ENCODE results near the gene SMYD1.
"Not testable (repeated sequence)": the region's sequence is repeated elsewhere in the genome, so short reads cannot be mapped to it uniquely, and the experiment has no call there.

SMYD1 gene

DNA sequence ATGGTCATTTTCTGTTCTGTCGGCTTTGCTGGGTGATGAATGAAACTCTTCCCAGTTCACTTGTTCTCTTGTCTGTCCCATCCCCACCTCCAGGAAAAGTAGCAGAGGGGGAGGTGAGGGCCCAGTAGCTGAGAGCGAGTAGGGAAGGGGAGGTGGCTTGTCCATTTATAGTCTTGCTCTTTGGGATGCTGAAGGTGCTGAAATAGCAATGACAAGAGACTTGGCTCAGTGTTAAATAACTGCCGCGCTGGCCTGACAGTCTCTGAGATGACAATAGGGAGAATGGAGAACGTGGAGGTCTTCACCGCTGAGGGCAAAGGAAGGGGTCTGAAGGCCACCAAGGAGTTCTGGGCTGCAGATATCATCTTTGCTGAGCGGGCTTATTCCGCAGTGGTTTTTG is at the start of gene SMYD1:
SMYD1 (plus strand) TSS at position 228 of the 400 bp plus-strand sequence; CDS start at position 268, 40 bp downstream.
- DNase-seq (ENCODE audit: low read depth, low spot score): no peak

DNA sequence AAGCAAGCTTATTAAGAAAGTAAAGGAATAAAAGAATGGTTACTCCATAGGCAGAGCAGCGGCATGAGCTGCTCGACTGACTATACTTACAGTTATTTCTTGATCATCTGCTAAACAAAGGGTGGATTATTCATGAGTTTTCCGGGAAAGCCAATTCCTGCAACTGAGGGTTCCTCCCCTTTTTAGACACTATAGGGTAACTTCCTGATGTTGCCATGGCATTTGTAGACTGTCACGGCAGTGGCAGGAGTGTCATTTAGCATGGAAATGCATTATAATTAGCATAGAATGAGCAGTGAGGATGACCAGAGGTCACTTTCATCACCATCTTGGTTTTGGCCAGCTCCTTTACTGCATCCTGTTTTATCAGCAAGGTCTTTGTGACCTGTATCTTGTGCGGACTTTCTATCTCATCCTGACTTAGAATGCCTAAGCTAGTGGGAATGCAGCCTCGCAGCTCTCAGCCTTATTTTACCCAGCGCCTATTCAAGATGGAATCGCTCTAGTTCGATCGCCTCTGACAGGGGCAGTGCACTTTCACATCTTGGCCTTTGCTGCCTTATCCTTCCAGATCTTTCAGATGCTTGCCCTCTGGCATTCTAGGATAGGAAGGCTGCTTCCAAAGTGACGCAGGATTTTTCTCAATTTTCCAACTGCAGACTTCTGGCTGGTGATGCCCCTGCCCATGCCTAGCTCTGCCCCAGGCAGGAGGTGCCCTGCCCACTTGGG is 49.4 kb upstream of the SMYD1 start:
- DNase-seq (ENCODE audit: low read depth, low spot score): not testable (repeated sequence)

DNA sequence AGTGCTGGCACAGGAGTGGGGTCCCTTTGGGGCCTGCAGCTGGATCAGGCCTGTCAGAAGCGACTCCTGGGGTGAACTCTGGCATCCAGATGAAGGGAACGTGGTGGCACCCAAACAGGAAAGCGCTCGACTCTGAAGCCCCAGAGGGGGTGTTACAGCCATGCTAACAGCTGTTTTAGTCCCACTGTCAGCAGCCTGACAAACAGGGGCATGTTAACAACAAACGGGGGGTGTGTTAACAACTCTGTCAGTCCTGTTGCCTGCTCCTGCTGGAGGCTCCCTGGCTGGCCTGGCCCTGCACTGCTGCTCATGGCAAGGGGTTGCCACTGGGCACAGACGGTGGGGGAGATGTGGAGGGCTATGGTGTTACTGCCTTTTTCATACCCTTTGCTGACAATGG is 48.7 kb upstream of the SMYD1 start:
- DNase-seq (ENCODE audit: low read depth, low spot score): no peak

DNA sequence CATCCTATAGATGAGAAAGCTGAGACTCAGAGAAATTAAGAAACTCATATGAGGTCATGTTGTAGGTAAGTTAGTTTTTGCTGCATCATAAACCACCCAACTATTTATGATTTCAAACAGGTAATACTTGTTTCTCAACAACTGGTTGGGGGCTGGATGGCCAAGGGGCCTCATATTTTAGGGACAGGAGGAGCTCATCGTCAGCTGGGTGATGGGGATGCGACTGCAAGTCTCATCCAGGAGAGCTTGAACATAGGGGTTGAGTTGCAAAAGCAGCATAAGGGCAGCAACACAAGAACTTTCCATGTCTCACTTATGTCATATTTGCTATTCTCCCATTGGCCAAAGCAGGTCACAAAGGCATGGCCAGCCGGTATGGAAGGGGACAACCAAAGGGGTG is 47.6 kb upstream of the SMYD1 start:
- DNase-seq (ENCODE audit: low read depth, low spot score): no peak

DNA sequence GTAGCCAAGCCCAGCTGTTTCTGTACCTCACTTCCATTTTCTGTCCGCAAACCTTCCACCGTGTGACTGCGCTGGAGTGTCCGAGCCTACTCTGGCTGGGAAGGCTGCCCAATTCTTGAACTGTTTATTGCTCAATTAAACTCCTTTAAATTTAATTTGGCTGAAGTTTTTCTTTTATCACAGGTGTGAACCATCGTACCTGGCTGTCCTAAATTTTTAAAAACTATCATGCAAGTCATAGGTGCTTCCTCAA is 45.0 kb upstream of the SMYD1 start:
- no peak for DNase-seq (ENCODE audit: low read depth, low spot score)

GRCh38 chr2:88024509-88024908 is 43.1 kb upstream of the SMYD1 start:
- peak; percentile 95 for DNase-seq (ENCODE audit: low read depth, low spot score)

GRCh38 chr2:88027697-88028389 is 39.8 kb upstream of the SMYD1 start:
- DNase-seq (ENCODE audit: low read depth, low spot score): no peak

DNA sequence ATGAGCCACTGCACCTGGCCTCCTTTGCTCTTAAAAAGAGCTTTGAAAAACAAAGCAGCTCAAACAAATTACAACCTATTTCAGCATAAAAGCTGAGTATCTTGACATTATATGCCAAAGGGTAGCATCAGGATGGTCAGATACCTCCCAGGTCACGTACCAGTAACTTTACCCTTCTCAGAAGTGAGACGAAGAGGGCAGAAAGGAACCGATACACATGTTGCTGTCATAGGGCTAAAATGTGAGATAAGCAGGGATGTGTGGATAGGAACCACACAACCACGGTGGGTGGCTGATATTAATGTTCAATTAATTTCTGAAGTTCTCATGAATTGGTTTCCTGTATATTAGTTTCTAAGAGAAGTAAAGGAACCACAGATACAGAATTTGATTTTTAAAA is 38.7 kb upstream of the SMYD1 start:
- no peak for DNase-seq (ENCODE audit: low read depth, low spot score)

DNA sequence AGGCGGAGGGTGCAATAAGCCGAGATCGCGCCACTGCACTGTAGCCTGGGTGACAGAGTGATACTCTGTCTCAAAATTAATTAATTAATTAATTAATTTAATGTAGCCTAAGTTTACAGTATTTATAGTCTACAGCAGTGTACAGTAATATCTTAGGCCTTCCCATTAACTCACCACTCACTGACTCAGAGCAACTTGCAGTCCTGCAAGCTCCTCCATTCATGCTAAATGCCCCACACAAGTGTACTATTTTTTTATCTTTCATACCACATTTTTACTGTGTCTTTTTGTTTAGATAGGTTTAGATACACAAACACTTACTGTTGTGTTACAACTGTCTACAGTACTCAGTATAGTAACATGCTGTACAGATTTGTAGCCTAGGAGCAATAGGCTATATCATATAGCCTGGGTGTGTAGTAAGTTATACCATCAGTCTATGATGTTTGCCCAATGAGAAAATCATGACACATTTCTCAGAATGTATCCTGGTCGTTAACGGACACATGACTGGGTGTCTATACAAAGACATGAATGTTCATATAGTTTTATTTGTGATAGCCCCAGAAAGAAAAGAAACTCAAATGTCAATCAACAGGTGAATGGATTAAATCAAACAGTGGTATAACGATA is 35.4 kb upstream of the SMYD1 start:
- DNase-seq (ENCODE audit: low read depth, low spot score): no peak

GRCh38 chr2:88036182-88036581 is 31.4 kb upstream of the SMYD1 start:
- DNase-seq (ENCODE audit: low read depth, low spot score): no peak

GRCh38 chr2:88036606-88037005 is 31.0 kb upstream of the SMYD1 start:
- DNase-seq (ENCODE audit: low read depth, low spot score): no peak

GRCh38 chr2:88038263-88039105 is 29.1 kb upstream of the SMYD1 start:
- no peak for DNase-seq (ENCODE audit: low read depth, low spot score)

DNA sequence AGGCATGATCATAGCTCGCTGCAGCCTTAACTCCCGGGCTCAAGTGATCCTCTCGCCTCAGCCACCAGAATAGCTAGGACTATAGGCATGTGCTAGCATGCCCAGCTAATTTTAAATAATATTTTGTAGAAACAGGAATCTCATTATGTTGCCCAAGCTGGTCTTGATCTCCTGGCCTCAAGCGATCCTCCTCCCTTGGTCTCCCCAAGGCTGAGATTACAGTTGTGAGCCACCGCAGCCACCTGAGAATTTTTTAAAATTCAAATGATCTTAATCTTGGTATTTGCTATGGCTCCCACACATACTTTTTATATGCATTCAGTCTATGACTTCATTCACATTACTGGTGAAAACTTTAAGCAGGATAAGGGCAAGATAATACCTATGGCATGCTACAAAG is 25.1 kb upstream of the SMYD1 start:
- no peak for DNase-seq (ENCODE audit: low read depth, low spot score)

GRCh38 chr2:88045561-88045960 is 22.1 kb upstream of the SMYD1 start:
- DNase-seq (ENCODE audit: low read depth, low spot score): not testable (repeated sequence)

- DNase-seq (ENCODE audit: low read depth, low spot score): no peak
These were observed 19.1 kb upstream of the SMYD1 start for GRCh38 chr2:88048541-88048940.

GRCh38 chr2:88049622-88050021 is 18.0 kb upstream of the SMYD1 start:
- DNase-seq (ENCODE audit: low read depth, low spot score): no peak

GRCh38 chr2:88051792-88052191 is 15.8 kb upstream of the SMYD1 start:
- DNase-seq (ENCODE audit: low read depth, low spot score): no peak

DNA sequence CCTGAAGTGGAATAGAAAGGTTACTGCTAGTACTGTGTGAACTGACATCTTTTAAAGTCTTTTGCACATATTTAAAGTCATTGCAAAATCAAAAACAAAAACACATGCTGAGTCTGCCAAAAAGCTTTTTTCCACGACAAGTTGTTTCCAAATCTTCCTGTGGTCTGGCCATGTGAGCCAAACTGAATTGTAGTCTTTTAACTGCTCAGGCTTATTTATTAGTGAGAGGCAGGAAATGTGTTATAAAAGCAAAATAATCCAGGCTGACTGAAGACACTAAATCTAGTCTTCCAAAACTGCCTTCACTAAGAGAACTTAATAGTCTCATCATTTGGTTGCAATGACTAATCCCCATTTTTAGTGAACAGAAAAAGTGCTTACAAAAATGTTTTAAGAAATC is 14.3 kb upstream of the SMYD1 start:
- no peak for DNase-seq (ENCODE audit: low read depth, low spot score)

DNA sequence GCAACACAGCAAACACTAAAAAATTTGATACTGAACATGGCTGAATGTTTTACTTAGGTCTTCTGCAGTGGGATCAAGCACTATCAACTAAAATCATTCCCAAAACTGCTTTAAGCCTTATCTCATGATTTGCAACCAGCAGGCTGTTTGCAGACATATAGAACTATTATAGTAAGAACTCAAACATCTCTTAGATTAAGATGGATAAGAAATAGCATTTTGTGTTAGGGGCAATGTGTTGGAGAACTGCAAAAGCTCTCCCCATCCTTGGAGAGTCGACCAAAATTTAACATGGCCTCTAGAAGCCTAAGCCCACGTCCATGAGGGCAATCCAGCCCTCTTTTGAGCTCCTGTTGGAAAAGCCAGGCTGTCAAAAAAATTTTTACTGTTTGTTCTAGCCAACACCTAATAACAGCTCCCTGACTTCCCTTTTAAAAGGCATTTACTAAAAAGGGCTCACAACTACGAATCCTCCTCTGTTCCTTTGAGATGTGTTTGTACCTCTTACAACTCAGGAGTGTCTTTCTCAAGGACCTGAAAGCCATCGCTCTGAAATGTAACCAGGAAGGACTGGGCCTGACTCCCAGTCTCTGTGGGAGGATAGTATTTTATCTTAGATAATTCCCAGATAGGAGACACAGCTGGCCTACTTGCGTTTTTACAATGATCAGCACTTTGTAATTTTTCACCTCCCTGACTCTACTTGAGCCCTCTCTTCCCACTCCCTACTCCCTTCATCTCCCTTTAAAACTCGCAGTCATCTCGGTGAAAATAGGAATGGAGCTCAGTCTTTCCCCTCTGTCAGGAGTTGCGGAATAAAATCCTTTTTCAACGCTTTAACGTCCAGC is 13.5 kb upstream of the SMYD1 start:
- DNase-seq (ENCODE audit: low read depth, low spot score): no peak

DNA sequence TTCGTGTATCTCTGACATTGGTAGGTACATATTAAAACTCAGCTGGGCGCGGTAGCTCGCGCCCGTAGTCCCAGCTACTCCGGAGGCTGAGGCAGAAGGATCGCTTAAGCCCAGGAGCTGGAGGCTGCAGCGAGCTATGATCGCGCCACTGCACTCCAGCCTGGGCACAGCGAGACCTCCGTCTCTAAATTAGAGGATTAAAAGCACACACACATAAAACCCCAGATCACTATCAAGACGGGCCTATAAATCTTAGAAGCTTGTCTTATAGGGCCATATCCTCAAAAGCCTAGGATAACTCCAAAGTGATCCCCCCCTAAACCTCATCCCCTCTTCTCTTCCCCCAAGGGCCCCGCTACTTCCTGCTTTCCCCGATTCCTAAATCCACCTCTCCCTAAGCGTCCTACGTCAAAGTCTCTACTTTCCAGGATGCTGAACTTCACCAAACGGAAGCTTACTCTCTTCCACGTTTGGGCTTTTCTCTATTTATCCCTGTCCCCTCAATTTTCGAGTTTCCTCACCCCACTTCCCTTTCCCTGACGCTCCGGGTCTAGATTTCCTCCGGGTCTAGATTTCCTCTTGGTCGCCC is 12.7 kb upstream of the SMYD1 start:
- DNase-seq (ENCODE audit: low read depth, low spot score): no peak
